ENCODE data around the gene ISM1. TPM values are rescaled to one million over a fixed set of nuclear protein-coding genes. Genes with fewer than 3 reads are reported as not detected.

The ISM1 gene
- total and polyA plus RNA-seq, 2 donors (not counting 1 experiment from before 2014, with no cell fraction given) = 0.10 to 0.17 TPM

DNA sequence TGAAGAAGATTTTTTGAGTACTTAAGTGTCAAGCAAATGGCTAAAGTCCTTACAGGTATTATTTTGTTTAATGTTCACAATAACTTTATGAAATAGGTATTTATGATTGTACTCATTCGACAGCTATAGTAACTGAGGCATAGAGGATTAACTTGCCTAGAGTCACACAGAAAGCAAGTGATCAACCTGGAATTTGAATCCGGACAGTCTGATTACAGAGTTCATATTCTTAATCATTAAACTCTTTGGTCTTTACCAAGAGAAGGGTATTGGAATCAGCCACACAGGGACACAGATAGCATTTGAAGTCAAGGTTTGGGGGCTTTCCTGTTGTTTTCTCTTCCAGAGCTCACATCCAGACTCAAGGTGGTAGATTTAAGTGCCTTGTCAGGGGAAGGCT lies 69.7 kb downstream of the ISM1 start:
- no peak overlapping the region for H3K27ac ChIP-seq (ENCODE audit: insufficient read depth, low read length)
- H4K20me1 ChIP-seq (ENCODE audit: control insufficient read depth, extremely low read depth, insufficient read depth, low read length) = no peaks in the 10 kb centered on the region
- no peak for TF ChIP-seq EZH2 (IDR thresholded peaks at IDR 0.05; ENCODE audit: low read length, missing control alignments)
- TF ChIP-seq, protein P1, sequence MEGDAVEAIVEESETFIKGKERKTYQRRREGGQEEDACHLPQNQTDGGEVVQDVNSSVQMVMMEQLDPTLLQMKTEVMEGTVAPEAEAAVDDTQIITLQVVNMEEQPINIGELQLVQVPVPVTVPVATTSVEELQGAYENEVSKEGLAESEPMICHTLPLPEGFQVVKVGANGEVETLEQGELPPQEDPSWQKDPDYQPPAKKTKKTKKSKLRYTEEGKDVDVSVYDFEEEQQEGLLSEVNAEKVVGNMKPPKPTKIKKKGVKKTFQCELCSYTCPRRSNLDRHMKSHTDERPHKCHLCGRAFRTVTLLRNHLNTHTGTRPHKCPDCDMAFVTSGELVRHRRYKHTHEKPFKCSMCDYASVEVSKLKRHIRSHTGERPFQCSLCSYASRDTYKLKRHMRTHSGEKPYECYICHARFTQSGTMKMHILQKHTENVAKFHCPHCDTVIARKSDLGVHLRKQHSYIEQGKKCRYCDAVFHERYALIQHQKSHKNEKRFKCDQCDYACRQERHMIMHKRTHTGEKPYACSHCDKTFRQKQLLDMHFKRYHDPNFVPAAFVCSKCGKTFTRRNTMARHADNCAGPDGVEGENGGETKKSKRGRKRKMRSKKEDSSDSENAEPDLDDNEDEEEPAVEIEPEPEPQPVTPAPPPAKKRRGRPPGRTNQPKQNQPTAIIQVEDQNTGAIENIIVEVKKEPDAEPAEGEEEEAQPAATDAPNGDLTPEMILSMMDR (conservative IDR thresholded peaks at IDR 0.05 in 1 of 2, IDR thresholded peaks at IDR 0.05 in 1 of 2; ENCODE audit: low read depth in 1 of 2, low read length in 2 of 2) = no peak

DNA sequence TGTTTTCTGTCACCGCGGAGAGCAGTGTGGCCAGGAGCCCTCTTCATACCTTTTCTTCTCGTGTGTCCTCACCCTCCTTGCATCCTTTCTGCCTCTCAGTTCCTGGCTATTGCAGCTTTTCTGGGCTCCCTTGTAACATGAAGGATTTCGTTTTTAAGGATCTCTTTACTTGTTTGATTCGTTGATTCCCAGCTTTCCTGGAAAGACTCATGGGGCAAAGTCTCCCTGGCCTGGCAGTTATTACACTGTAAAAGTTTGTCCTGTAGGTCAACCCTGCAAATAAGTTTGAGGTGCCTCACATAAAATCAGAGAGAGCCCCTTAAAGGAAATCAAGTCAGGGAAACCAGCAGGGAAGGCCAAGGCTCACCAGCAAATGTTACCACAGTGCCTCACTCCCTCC lies 70.1 kb downstream of the ISM1 start:
- no peak overlapping the region for H3K4me3 ChIP-seq (replicated peaks in 1 of 4; ENCODE audit: control extremely low read depth in 1 of 4, insufficient read depth in 1 of 4, low read depth in 3 of 4, low read length in 4 of 4)

More for the DNA sequence above, 69.7 kb downstream of the ISM1 start:
- DNase-seq (ENCODE audit: low read depth in 2 of 2) = no peak
- no peaks in the 10 kb centered on the region for H3K4me1 ChIP-seq (ENCODE audit: control insufficient read depth, extremely low read depth, insufficient read depth, low read length)
- H2AFZ ChIP-seq (ENCODE audit: low read length) = no peak overlapping the region
- no peaks in the 10 kb centered on the region for H3K36me3 ChIP-seq (ENCODE audit: control insufficient read depth, insufficient read depth, low read length)
- no peaks in the 10 kb centered on the region for H3K9me3 ChIP-seq (ENCODE audit: control insufficient read depth, insufficient read depth, low read depth, low read length)
- H3K4me2 ChIP-seq (ENCODE audit: extremely low read depth, insufficient read depth, low read length) = no peak overlapping the region
- no peak overlapping the region for H3K9ac ChIP-seq (ENCODE audit: insufficient read depth, low read length)
- no peaks in the 10 kb centered on the region for H3K79me2 ChIP-seq (ENCODE audit: control insufficient read depth, insufficient read depth, low read length)
- no peaks in the 10 kb centered on the region for H3K27me3 ChIP-seq (ENCODE audit: control insufficient read depth, insufficient read depth, low read length)
- H3K4me3 ChIP-seq (replicated peaks in 1 of 4; ENCODE audit: control extremely low read depth in 1 of 4, insufficient read depth in 1 of 4, low read depth in 3 of 4, low read length in 4 of 4) = no peak overlapping the region

DNA sequence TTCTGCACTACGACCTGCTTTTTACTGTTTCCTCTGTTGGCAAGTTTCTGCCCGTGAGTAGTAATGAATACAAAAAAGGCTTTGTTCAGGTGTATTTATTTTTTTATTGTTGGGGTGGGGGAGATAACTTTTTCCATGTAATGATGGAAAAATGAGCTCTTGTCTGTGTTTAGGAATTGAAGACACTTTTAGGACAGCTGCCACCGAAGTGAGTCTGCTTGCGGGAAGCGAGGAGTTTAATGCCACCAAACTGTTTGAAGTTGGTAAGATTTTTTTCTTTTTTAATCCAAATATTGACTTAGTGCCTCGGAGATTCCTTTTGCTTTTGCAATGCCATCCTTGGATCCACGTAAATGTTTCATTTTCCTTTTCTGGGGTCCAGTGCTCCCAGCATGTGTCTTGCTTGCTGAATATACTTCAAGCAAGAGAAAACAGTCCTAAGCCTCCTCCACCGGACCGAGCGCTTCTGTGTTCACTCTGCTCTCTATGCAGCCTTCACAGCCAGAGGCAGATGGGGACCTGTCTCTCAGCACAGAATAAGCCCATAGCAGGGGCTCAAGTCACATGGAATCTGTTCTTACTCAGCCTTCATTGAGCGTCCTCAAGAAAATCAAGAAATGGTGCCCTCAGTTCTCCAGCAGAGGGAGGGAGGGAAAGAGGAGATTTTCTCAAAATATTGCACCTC lies 71.3 kb downstream of the ISM1 start:
- Histone ChIP-seq H3K4me1 (ENCODE audit: control insufficient read depth, extremely low read depth, insufficient read depth, low read length) (no peaks in the 10 kb centered on the region), H3K27ac (ENCODE audit: insufficient read depth, low read length) (no peak overlapping the region), H3K9me3 (ENCODE audit: control insufficient read depth, insufficient read depth, low read depth, low read length) (no peaks in the 10 kb centered on the region), H3K9ac (ENCODE audit: insufficient read depth, low read length) (no peak overlapping the region), H2AFZ (ENCODE audit: low read length) (no peak overlapping the region), H3K27me3 (ENCODE audit: control insufficient read depth, insufficient read depth, low read length) (no peaks in the 10 kb centered on the region), H3K4me3 (replicated peaks in 1 of 4; ENCODE audit: control extremely low read depth in 1 of 4, insufficient read depth in 1 of 4, low read depth in 3 of 4, low read length in 4 of 4) (no peak overlapping the region), H3K4me2 (ENCODE audit: extremely low read depth, insufficient read depth, low read length) (no peak overlapping the region), H4K20me1 (ENCODE audit: control insufficient read depth, extremely low read depth, insufficient read depth, low read length) (no peaks in the 10 kb centered on the region), H3K79me2 (ENCODE audit: control insufficient read depth, insufficient read depth, low read length) (no peaks in the 10 kb centered on the region), H3K36me3 (ENCODE audit: control insufficient read depth, insufficient read depth, low read length) (no peaks in the 10 kb centered on the region)
- TF ChIP-seq, protein P1 (conservative IDR thresholded peaks at IDR 0.05 in 1 of 2, IDR thresholded peaks at IDR 0.05 in 1 of 2; ENCODE audit: low read depth in 1 of 2, low read length in 2 of 2) = peak in 1 of 2 donors; percentile 2
- no peak for TF ChIP-seq EZH2 (IDR thresholded peaks at IDR 0.05; ENCODE audit: low read length, missing control alignments)
- no peak for DNase-seq (ENCODE audit: low read depth in 2 of 2)

More for the DNA sequence above, 70.1 kb downstream of the ISM1 start:
- TF ChIP-seq, protein P1 (conservative IDR thresholded peaks at IDR 0.05 in 1 of 2, IDR thresholded peaks at IDR 0.05 in 1 of 2; ENCODE audit: low read depth in 1 of 2, low read length in 2 of 2) = no peak
- no peak for TF ChIP-seq EZH2 (IDR thresholded peaks at IDR 0.05; ENCODE audit: low read length, missing control alignments)
- H3K9ac ChIP-seq (ENCODE audit: insufficient read depth, low read length) = no peak overlapping the region
- H3K27ac ChIP-seq (ENCODE audit: insufficient read depth, low read length) = no peak overlapping the region
- no peaks in the 10 kb centered on the region for H3K27me3 ChIP-seq (ENCODE audit: control insufficient read depth, insufficient read depth, low read length)
- DNase-seq (ENCODE audit: low read depth in 2 of 2) = no peak
- no peaks in the 10 kb centered on the region for H3K36me3 ChIP-seq (ENCODE audit: control insufficient read depth, insufficient read depth, low read length)
- H2AFZ ChIP-seq (ENCODE audit: low read length) = no peak overlapping the region
- H4K20me1 ChIP-seq (ENCODE audit: control insufficient read depth, extremely low read depth, insufficient read depth, low read length) = no peaks in the 10 kb centered on the region
- H3K79me2 ChIP-seq (ENCODE audit: control insufficient read depth, insufficient read depth, low read length) = no peaks in the 10 kb centered on the region
- no peaks in the 10 kb centered on the region for H3K4me1 ChIP-seq (ENCODE audit: control insufficient read depth, extremely low read depth, insufficient read depth, low read length)
- H3K9me3 ChIP-seq (ENCODE audit: control insufficient read depth, insufficient read depth, low read depth, low read length) = no peaks in the 10 kb centered on the region
- H3K4me2 ChIP-seq (ENCODE audit: extremely low read depth, insufficient read depth, low read length) = no peak overlapping the region
